OCI-LY7 (cell line): ENCODE data around the gene SLN. TPM values are rescaled to one million over a fixed set of nuclear protein-coding genes. Genes with fewer than 3 reads are reported as not detected.

ENCODE experiments used
- BruUV-seq: library from RNA; stranded (reverse); fragments of 400-500 nt; replicated peaks from 2 replicates; lab custom pipeline; 2021; lab: Mats Ljungman, UMichigan
- CTCF ChIA-PET: fragments of 300-600 bp; sonication (Branson Sonifier 250); formaldehyde crosslinking; loops from one replicate; lab custom pipeline; 2022; ENCODE audit warnings: antibody characterized with exemption; ENCODE audit not compliant: unreplicated experiment; lab: Charles Lee
- POLR2A ChIA-PET: fragments of 300-600 bp; sonication (Branson Sonifier 250); formaldehyde crosslinking; loops from one replicate; lab custom pipeline; 2022; ENCODE audit warnings: antibody characterized with exemption; lab: Charles Lee
- DNase-seq: peaks from one replicate; pipeline ENCODE4 v3.0.0-alpha.2; 2015; ENCODE audit warnings: low spot score
- H2AFZ ChIP-seq: fragments of 200-600 bp; sonication (generic), shearing (Covaris generic); 2 replicates; pipeline ENCODE4 v1.6.1; 2014; ENCODE audit warnings: mild to moderate bottlenecking, antibody characterized with exemption, low read length, moderate library complexity
- H3K27ac ChIP-seq: fragments of 200-600 bp; sonication (generic); 2 replicates; pipeline ENCODE4 v1.5.1; 2014; ENCODE audit warnings: mixed run types, low read depth, mild to moderate bottlenecking, moderate library complexity, low read length, inconsistent platforms; ENCODE audit not compliant: poor library complexity, severe bottlenecking
- H3K36me3 ChIP-seq: fragments of 200-600 bp; sonication (generic); 2 replicates; pipeline ENCODE4 v1.6.1; 2014; ENCODE audit warnings: mild to moderate bottlenecking, antibody characterized with exemption, low read length, moderate library complexity, mixed read lengths; ENCODE audit not compliant: insufficient read depth
- H3K4me1 ChIP-seq: fragments of 200-600 bp; sonication (generic); 2 replicates; pipeline ENCODE4 v1.5.1; 2014; ENCODE audit warnings: mild to moderate bottlenecking, low read length; ENCODE audit not compliant: insufficient read depth, poor library complexity, severe bottlenecking
- H3K4me2 ChIP-seq: fragments of 200-600 bp; sonication (generic); 2 replicates; pipeline ENCODE4 v1.6.1; 2014; ENCODE audit warnings: mild to moderate bottlenecking, low read length
- H3K4me3 ChIP-seq: fragments of 200-600 bp; sonication (generic); 2 replicates; pipeline ENCODE4 v1.5.1; 2014; ENCODE audit warnings: mild to moderate bottlenecking, low read depth, low read length; ENCODE audit not compliant: poor library complexity, severe bottlenecking
- H3K79me2 ChIP-seq: fragments of 200-600 bp; sonication (generic); 2 replicates; pipeline ENCODE4 v1.6.1; 2016; ENCODE audit warnings: low read depth, mild to moderate bottlenecking, low read length, moderate library complexity, mixed read lengths; ENCODE audit not compliant: insufficient read depth
- H3K9me2 ChIP-seq: fragments of 200-600 bp; sonication (generic); 2 replicates; pipeline ENCODE4 v1.6.1; 2016; ENCODE audit warnings: mild to moderate bottlenecking, low read length, mixed read lengths; ENCODE audit not compliant: insufficient read depth
- H3K9me3 ChIP-seq: fragments of 200-600 bp; sonication (generic); 2 replicates; pipeline ENCODE4 v1.6.1; 2014; ENCODE audit warnings: mild to moderate bottlenecking, mixed run types, low read length, mixed read lengths
- H4K20me1 ChIP-seq: fragments of 200-600 bp; sonication (generic); 2 replicates; pipeline ENCODE4 v1.6.1; 2014; ENCODE audit warnings: mild to moderate bottlenecking, antibody characterized with exemption, low read length, moderate library complexity, mixed read lengths; ENCODE audit not compliant: insufficient read depth
- CTCF ChIP-seq: fragments of 200-600 bp; sonication (generic); conservative IDR thresholded peaks from 2 replicates; pipeline ENCODE4 v1.5.1; 2014; ENCODE audit warnings: mild to moderate bottlenecking, antibody characterized with exemption, low read length, moderate library complexity, mixed read lengths
- EZH2phosphoT487 ChIP-seq: fragments of 200-600 bp; sonication (generic); IDR thresholded peaks from 2 replicates; pipeline ENCODE4 v1.6.1; 2018; ENCODE audit warnings: low read depth, borderline replicate concordance, mild to moderate bottlenecking, mixed run types, antibody characterized with exemption, low read length, moderate library complexity, mixed read lengths
- intact Hi-C: fragments of 100-400 bp; cut with micrococcal nuclease; formaldehyde crosslinking; loops from one replicate; pipeline ENCODE4 v1.10.0; 2022; ENCODE audit not compliant: unreplicated experiment
- total RNA-seq, 2 experiments: library from RNA; depleted of rRNA in 1 of 2; stranded (reverse); fragments of >200 nt in 1 of 2; shearing (Covaris generic) in 1 of 2; gene quantifications; 2 replicates each; pipeline ENCODE4 v1.2.3, GENCODE V29; 2014 to 2022

SLN gene
- total RNA-seq, 2 experiments from 2014 or later = not detected

- Histone ChIP-seq H3K36me3 (no peaks in the 10 kb centered on the region), H3K27ac (no peak overlapping the region), H4K20me1 (no peaks in the 10 kb centered on the region), H3K4me2 (no peak overlapping the region), H3K4me1 (no peaks in the 10 kb centered on the region), H3K79me2 (no peaks in the 10 kb centered on the region), H3K4me3 (no peak overlapping the region), H2AFZ (no peak overlapping the region), H3K9me2 (no peaks in the 10 kb centered on the region), H3K9me3 (no peaks in the 10 kb centered on the region)
- no TSS peak for BruUV-seq
- POLR2A ChIA-PET = interaction anchor here (0.7 kb wide), 1 partner anchor 117 kb away, joined by 4 read pairs; no protein-coding TSS in a partner anchor
- TF ChIP-seq CTCF (peak; percentile 49), EZH2phosphoT487 (no peak)
- peak; percentile 2 for DNase-seq
- intact Hi-C loops = no loop called here
- CTCF ChIA-PET = no interaction called here
Measured at GRCh38 chr11:107683807-107684206, 28.0 kb downstream of the SLN start.

DNA sequence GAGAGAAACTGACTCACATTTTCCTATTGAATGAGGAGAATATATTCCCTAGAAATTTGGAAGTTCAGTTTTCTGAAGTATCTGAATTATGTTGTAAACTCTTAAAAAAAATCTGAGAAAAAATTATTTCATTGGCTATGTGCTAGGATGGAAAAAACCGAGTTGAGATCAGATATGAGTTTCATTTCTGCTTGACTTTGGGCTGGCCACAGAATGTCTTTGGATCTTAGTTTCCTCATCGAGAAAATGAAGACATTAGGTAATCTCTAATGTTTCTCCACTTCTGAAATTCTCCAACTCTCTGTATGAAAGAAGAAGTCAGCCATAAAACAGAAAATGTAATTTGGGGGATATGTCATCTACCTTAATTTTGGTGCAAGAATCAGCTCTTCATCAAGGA, 28.8 kb downstream of the SLN start:
- Histone ChIP-seq H3K4me3 (no peak overlapping the region), H3K4me2 (no peak overlapping the region), H2AFZ (no peak overlapping the region), H3K9me3 (no peaks in the 10 kb centered on the region), H4K20me1 (no peaks in the 10 kb centered on the region), H3K9me2 (no peaks in the 10 kb centered on the region), H3K79me2 (no peaks in the 10 kb centered on the region), H3K27ac (no peak overlapping the region), H3K36me3 (no peaks in the 10 kb centered on the region), H3K4me1 (no peaks in the 10 kb centered on the region)
- no peak for DNase-seq
- ChIA-PET CTCF (no interaction called here), POLR2A (interaction anchor here (1.3 kb wide), 1 partner anchor 10 kb away, joined by 3 read pairs; no protein-coding TSS in a partner anchor)
- BruUV-seq = no TSS peak
- intact Hi-C loops = no loop called here
- no peak for TF ChIP-seq CTCF
- TF ChIP-seq EZH2phosphoT487 = no peak

GRCh38 chr11:107682572-107682971, 29.3 kb downstream of the SLN start:
- no peak for DNase-seq
- no peak overlapping the region for H3K27ac ChIP-seq
- no TSS peak for BruUV-seq
- no peaks in the 10 kb centered on the region for H3K79me2 ChIP-seq
- ChIA-PET POLR2A (interaction anchor here (0.6 to 1.3 kb wide), 2 partner anchors 9 to 40 kb away, joined by 3 read pairs; no protein-coding TSS in a partner anchor), CTCF (no interaction called here)
- no peaks in the 10 kb centered on the region for H3K9me2 ChIP-seq
- no peaks in the 10 kb centered on the region for H3K4me1 ChIP-seq
- no peaks in the 10 kb centered on the region for H3K9me3 ChIP-seq
- no peak overlapping the region for H2AFZ ChIP-seq
- no peak overlapping the region for H3K4me2 ChIP-seq
- H3K4me3 ChIP-seq = no peak overlapping the region
- intact Hi-C loops = no loop called here
- H3K36me3 ChIP-seq = no peaks in the 10 kb centered on the region
- no peaks in the 10 kb centered on the region for H4K20me1 ChIP-seq
- no peak for TF ChIP-seq CTCF
- TF ChIP-seq EZH2phosphoT487 = no peak
